H7 (cell line): ENCODE data around the gene CYB561D1. TPM values are rescaled to one million over a fixed set of nuclear protein-coding genes. Genes with fewer than 3 reads are reported as not detected.

Experiments used
- total RNA-seq: library from RNA; depleted of rRNA; stranded (reverse); fragments of >200 nt; shearing (Covaris generic); gene quantifications from 2 replicates; pipeline ENCODE4 v1.2.3, GENCODE V29; 2014; rRNA removed

Gene CYB561D1
- total RNA-seq, 1 experiment from 2014 or later = 3.1 TPM

Other genes with a start within 250 kb of the CYB561D1 start
- gene CELSR2, start 244.6 kb upstream of the CYB561D1 start, total RNA-seq = 7.8 and 11.0 TPM in 2 replicates
- gene PSRC1, start 210.9 kb upstream of the CYB561D1 start, total RNA-seq = 112 and 141 TPM in 2 replicates
- gene MYBPHL, start 187.1 kb upstream of the CYB561D1 start, total RNA-seq = not detected in 2 replicates
- 12.4 and 15.9 TPM in 2 replicates for gene SORT1, start 96.2 kb upstream of the CYB561D1 start, total RNA-seq
- 141 and 142 TPM in 2 replicates for gene PSMA5, start 67.6 kb upstream of the CYB561D1 start, total RNA-seq
- gene SYPL2, start 27.5 kb upstream of the CYB561D1 start, total RNA-seq = 1.1 and 4.4 TPM in 2 replicates
- 9.6 and 9.9 TPM in 2 replicates for gene ATXN7L2, start 10.2 kb upstream of the CYB561D1 start, total RNA-seq
- gene AMIGO1, start 15.6 kb downstream of the CYB561D1 start, total RNA-seq = 1.1 and 1.9 TPM in 2 replicates
- 0.17 TPM in 1 of 2 replicates, not detected in the other for gene GPR61, start 45.8 kb downstream of the CYB561D1 start, total RNA-seq
- 13.3 and 14.6 TPM in 2 replicates for gene GNAI3, start 54.5 kb downstream of the CYB561D1 start, total RNA-seq
- not detected in 2 replicates for gene GNAT2, start 125.5 kb downstream of the CYB561D1 start, total RNA-seq
- 78.0 and 83.7 TPM in 2 replicates for gene AMPD2, start 125.7 kb downstream of the CYB561D1 start, total RNA-seq
- gene GSTM4, start 162.0 kb downstream of the CYB561D1 start, total RNA-seq = 31.2 and 43.2 TPM in 2 replicates
- 10.8 and 17.7 TPM in 2 replicates for gene GSTM2, start 174.0 kb downstream of the CYB561D1 start, total RNA-seq
- not detected in 2 replicates for gene GSTM1, start 193.7 kb downstream of the CYB561D1 start, total RNA-seq
- not detected in 2 replicates for gene GSTM5, start 218.2 kb downstream of the CYB561D1 start, total RNA-seq
- gene GSTM3, start 246.9 kb downstream of the CYB561D1 start, total RNA-seq = 24.7 and 27.3 TPM in 2 replicates